SK-N-SH (cell line): ENCODE results near the gene MAP3K5. TPM values are rescaled to one million over a fixed set of nuclear protein-coding genes. Genes with fewer than 3 reads are reported as not detected.

Experiments used
- CTCF ChIA-PET: fragments of 300-600, 350-600 bp; formaldehyde crosslinking; extraction: SDS; loops from one replicate; lab custom pipeline; 2021; lab: Yijun Ruan, JAX
- POLR2A ChIA-PET: fragments of 350-600 bp; sonication (Branson Sonifier 250); formaldehyde crosslinking; extraction: SDS; loops from one replicate; lab custom pipeline; 2020; ENCODE audit warnings: antibody characterized with exemption, inconsistent platforms; lab: Yijun Ruan, JAX
- DNase-seq: peaks from one replicate; pipeline ENCODE4 v3.0.0; 2012
- H2AFZ ChIP-seq: fragments of 200-600 bp; sonication (generic); 2 replicates; pipeline ENCODE4 v1.8.1; 2016; ENCODE audit warnings: antibody characterized with exemption, mild to moderate bottlenecking, low read depth
- H3F3A ChIP-seq: fragments of 200-600 bp; sonication (generic); replicated peaks from 2 replicates; pipeline ENCODE3; 2016; ENCODE audit warnings: antibody characterized with exemption, mild to moderate bottlenecking; ENCODE audit not compliant: insufficient read depth
- H3K27ac ChIP-seq, 2 experiments: fragments of 200-500 bp in 1 of 2; fragments of 200-600 bp in 1 of 2; sonication (Bioruptor generic) in 1 of 2; sonication (generic), shearing (Covaris generic) in 1 of 2; 2 replicates each; pipeline versions ENCODE4 v1.5.1 to v1.6.1; 2014 to 2016; ENCODE audit warnings: low read depth in 2 of 2, inconsistent platforms in 1 of 2, low read length in 1 of 2, mild to moderate bottlenecking in 1 of 2, mixed read lengths in 1 of 2
- H3K27me3 ChIP-seq: fragments of 200-600 bp; sonication (generic), shearing (Covaris generic); 2 replicates; pipeline ENCODE4 v1.6.1; 2016; ENCODE audit warnings: mixed run types; ENCODE audit not compliant: insufficient read depth
- H3K36me3 ChIP-seq, 2 experiments: fragments of 200-500 bp in 1 of 2; fragments of 200-600 bp in 1 of 2; sonication (Bioruptor generic) in 1 of 2; sonication (generic) in 1 of 2; replicated peaks in 1 of 2; 2 replicates each; pipeline versions ENCODE3 to v1.5.1; 2014 to 2016; ENCODE audit warnings: low read length in 1 of 2, mild to moderate bottlenecking in 1 of 2; ENCODE audit not compliant: insufficient read depth in 2 of 2, control insufficient read depth in 1 of 2
- H3K4me1 ChIP-seq, 2 experiments: fragments of 200-500 bp in 1 of 2; fragments of 200-600 bp in 1 of 2; sonication (Bioruptor generic) in 1 of 2; sonication (generic), shearing (Covaris generic) in 1 of 2; 2 replicates each; pipeline versions ENCODE4 v1.5.1 to v1.6.1; 2014 to 2016; ENCODE audit warnings: low read depth in 1 of 2, low read length in 1 of 2, mixed run types in 1 of 2; ENCODE audit not compliant: insufficient read depth in 2 of 2, control insufficient read depth in 1 of 2
- H3K4me2 ChIP-seq: fragments of 200-600 bp; sonication (generic), shearing (Covaris generic); 2 replicates; pipeline ENCODE4 v1.6.1; 2017; ENCODE audit warnings: mixed run types
- H3K4me3 ChIP-seq, 2 experiments: fragments of 200-500 bp in 1 of 2; fragments of 200-600 bp in 1 of 2; sonication (Bioruptor generic) in 1 of 2; sonication (generic), shearing (Covaris generic) in 1 of 2; 2 replicates each; pipeline versions ENCODE4 v1.5.1 to v1.8.1; 2014 to 2016; ENCODE audit warnings: low read depth in 2 of 2, inconsistent platforms in 1 of 2, low read length in 1 of 2, mild to moderate bottlenecking in 1 of 2, mixed read lengths in 1 of 2, moderate library complexity in 1 of 2
- H3K79me2 ChIP-seq: fragments of 200-600 bp; sonication (generic); 2 replicates; pipeline ENCODE4 v1.8.1; 2017; ENCODE audit warnings: mild to moderate bottlenecking; ENCODE audit not compliant: insufficient read depth
- H3K9ac ChIP-seq: fragments of 200-600 bp; sonication (generic); 2 replicates; pipeline ENCODE4 v1.6.1; 2017; ENCODE audit warnings: mixed run types
- H3K9me2 ChIP-seq: fragments of 200-600 bp; sonication (generic); 2 replicates; pipeline ENCODE4 v1.6.1; 2017; ENCODE audit warnings: mixed run types
- H3K9me3 ChIP-seq: fragments of 200-600 bp; sonication (generic); 2 replicates; pipeline ENCODE4 v1.6.1; 2017; ENCODE audit warnings: mixed run types, mild to moderate bottlenecking, moderate library complexity
- H4K20me1 ChIP-seq: fragments of 200-600 bp; sonication (generic); 2 replicates; pipeline ENCODE4 v1.6.1; 2017; ENCODE audit warnings: mild to moderate bottlenecking, mixed run types; ENCODE audit not compliant: insufficient read depth
- CTCF ChIP-seq: fragments of 200-600 bp; sonication (generic); IDR thresholded peaks from 2 replicates; pipeline ENCODE4 v1.6.1; 2017; ENCODE audit warnings: antibody characterized with exemption, mild to moderate bottlenecking, moderate library complexity
- EP300 ChIP-seq, 2 experiments: IDR thresholded peaks; 2 replicates each; pipeline versions ENCODE4 v1.4.0 to v1.6.1; 2012; ENCODE audit warnings: borderline replicate concordance in 1 of 2, low read depth in 1 of 2, low read length in 1 of 2
- EZH2phosphoT487 ChIP-seq: fragments of 200-600 bp; sonication (generic); IDR thresholded peaks from 2 replicates; pipeline ENCODE4 v1.6.1; 2017; ENCODE audit warnings: low read depth, mixed run types, mild to moderate bottlenecking, antibody characterized with exemption, moderate library complexity, borderline replicate concordance
- FOSL2 ChIP-seq: IDR thresholded peaks from 2 replicates; pipeline ENCODE4 v1.4.0; 2012; ENCODE audit warnings: low read depth, mild to moderate bottlenecking, moderate library complexity, borderline replicate concordance
- IRF3 ChIP-seq: fragments of 150-350 bp; IDR thresholded peaks from 2 replicates; pipeline ENCODE4 v1.6.1; 2016; ENCODE audit warnings: mild to moderate bottlenecking, low read depth, low read length
- NFIC ChIP-seq: IDR thresholded peaks from 2 replicates; pipeline ENCODE4 v1.4.0; 2012; ENCODE audit warnings: borderline replicate concordance
- NRF1 ChIP-seq: IDR thresholded peaks from 2 replicates; pipeline ENCODE4 v1.6.1; 2012; ENCODE audit warnings: low read depth, mild to moderate bottlenecking, low read length
- PBX3 ChIP-seq: IDR thresholded peaks from 2 replicates; pipeline ENCODE4; 2012
- RAD21 ChIP-seq: IDR thresholded peaks from 2 replicates; pipeline ENCODE4 v1.6.1; 2012; ENCODE audit warnings: mild to moderate bottlenecking, low read length
- REST ChIP-seq: IDR thresholded peaks from 2 replicates; pipeline ENCODE4 v1.6.1; 2012; ENCODE audit warnings: mild to moderate bottlenecking, low read depth, low read length, moderate library complexity
- SIN3A ChIP-seq: IDR thresholded peaks from 2 replicates; pipeline ENCODE4 v1.6.1; 2012; ENCODE audit warnings: low read depth, mild to moderate bottlenecking, low read length, moderate library complexity, borderline replicate concordance
- SMC3 ChIP-seq: IDR thresholded peaks from 2 replicates; pipeline ENCODE4 v1.6.1; 2012; ENCODE audit warnings: low read depth, low read length, improper control_type of control experiment
- TAF1 ChIP-seq: IDR thresholded peaks from 2 replicates; pipeline ENCODE4 v1.6.1; 2012; ENCODE audit warnings: low read depth, mild to moderate bottlenecking, low read length, moderate library complexity, borderline replicate concordance
- USF2 ChIP-seq: fragments of 150-350 bp; IDR thresholded peaks from 2 replicates; pipeline ENCODE4 v1.6.1; 2017; ENCODE audit warnings: antibody characterized with exemption, low read length, low read depth, borderline replicate concordance
- ZBTB33 ChIP-seq: IDR thresholded peaks from 2 replicates; pipeline ENCODE4 v1.4.0; 2012; ENCODE audit warnings: low read depth, borderline replicate concordance
- WGBS: methylation state at CpG from one replicate; pipeline ENCODE4 v1.1.6; 2017; ENCODE audit warnings: low lambda C conversion rate; 5-methylcytosine and 5-hydroxymethylcytosine counted together
- polyA plus RNA-seq, 3 experiments: library from polyadenylated mRNA; depleted of rRNA; stranded (reverse); fragments of >200 nt; gene quantifications; 2 replicates each; pipeline ENCODE4 v1.2.3, GENCODE V29; 2012

The MAP3K5 gene
- polyA plus RNA-seq, 1 of the 3 experiments (the other 2 are of a cell fraction): 1.4 TPM

- no peaks in the 10 kb centered on the region for H3K9me3 ChIP-seq
- DNase-seq: no peak
- TF ChIP-seq ZBTB33 (no peak), USF2 (no peak)
- no peaks in the 10 kb centered on the region for H3K36me3 ChIP-seq
- POLR2A ChIA-PET: interaction anchor here (1.1 kb wide), 1 partner anchor 258 kb away, joined by 9 read pairs; the partner anchor contains the start of gene BCLAF1
- no peak overlapping the region for H3K9ac ChIP-seq
- H3K27me3 ChIP-seq: peaks cover 12% of the 10 kb centered on the region; the same call in 1 of the 2 replicates
- H4K20me1 ChIP-seq: no peaks in the 10 kb centered on the region
- CTCF ChIA-PET: interaction anchor here (0.6 to 4.4 kb wide), 34 partner anchors 9 to 1033 kb away, joined by 3 to 51 read pairs (median 5); no protein-coding TSS in a partner anchor
- no peak overlapping the region for H3K4me2 ChIP-seq
- 33% methylated on average over 1 of the region's 1 CpG for WGBS
- peaks cover 0 to 16% of the 10 kb centered on the region in 2 experiments; a peak in 2 of 4 replicates for H3K4me1 ChIP-seq
- H2AFZ ChIP-seq: no peak overlapping the region
- H3K79me2 ChIP-seq: no peaks in the 10 kb centered on the region
- H3K4me3 ChIP-seq: no peak overlapping the region
- H3K9me2 ChIP-seq: no peaks in the 10 kb centered on the region
- H3K27ac ChIP-seq: no peak overlapping the region
- H3F3A ChIP-seq: peaks cover 3% of the 10 kb centered on the region
These were observed 244.4 kb downstream of the MAP3K5 start for GRCh38 chr6:136547871-136548270.

GRCh38 chr6:136547336-136547735 lies 244.9 kb downstream of the MAP3K5 start:
- Histone ChIP-seq H3K4me1 (peaks cover 0 to 16% of the 10 kb centered on the region in 2 experiments; a peak in 2 of 4 replicates), H3K27me3 (peaks cover 12% of the 10 kb centered on the region; the same call in 1 of the 2 replicates), H3K79me2 (no peaks in the 10 kb centered on the region), H3K9me3 (no peaks in the 10 kb centered on the region), H3K9me2 (no peaks in the 10 kb centered on the region), H3K4me3 (no peak overlapping the region), H3K9ac (no peak overlapping the region), H3K4me2 (no peak overlapping the region), H4K20me1 (no peaks in the 10 kb centered on the region), H3F3A (peaks cover 3% of the 10 kb centered on the region), H3K27ac (no peak overlapping the region), H3K36me3 (no peaks in the 10 kb centered on the region), H2AFZ (no peak overlapping the region)
- ChIA-PET CTCF (interaction anchor here (0.6 to 4.4 kb wide), 47 partner anchors 8 to 1047 kb away, joined by 3 to 51 read pairs (median 4); no protein-coding TSS in a partner anchor), POLR2A (interaction anchor here (1.1 kb wide), 1 partner anchor 257 kb away, joined by 9 read pairs; the partner anchor contains the start of gene BCLAF1)
- WGBS: 17% methylated on average over 4 of the region's 4 CpGs
- peak; percentile 61 for DNase-seq
- no peak for TF ChIP-seq SIN3A
- peak; percentile 60 for TF ChIP-seq CTCF
- no peak for TF ChIP-seq EP300 (IDR thresholded peaks at IDR 0.05; ENCODE audit: borderline replicate concordance in 1 of 2, low read depth in 1 of 2, low read length in 1 of 2)
- TF ChIP-seq FOSL2: no peak
- peak; percentile 88 for TF ChIP-seq RAD21
- no peak for TF ChIP-seq NFIC
- no peak for TF ChIP-seq TAF1
- TF ChIP-seq SMC3: peak; percentile 58
- TF ChIP-seq NRF1: no peak
- no peak for TF ChIP-seq PBX3
- no peak for TF ChIP-seq IRF3
- TF ChIP-seq REST: no peak
- TF ChIP-seq EZH2phosphoT487: no peak
